Skin of body (tissue), 2 donors: ENCODE data around the gene MAVS. TPM values are rescaled to one million over a fixed set of nuclear protein-coding genes. Genes with fewer than 3 reads are reported as not detected.
"Not testable (repeated sequence)": the region's sequence is repeated elsewhere in the genome, so short reads cannot be mapped to it uniquely, and the experiment has no call there.

Experiments
- DNase-seq: peaks from one replicate; lab custom pipeline; 2025; lab: John Stamatoyannopoulos, UW
- total RNA-seq: library from RNA; depleted of rRNA; stranded (reverse); fragments of >200 nt; gene quantifications from one replicate; pipeline ENCODE4 v1.2.3, GENCODE V29; 2014

MAVS gene
- total RNA-seq, 1 donor from 2014 or later: 13.5 TPM

GRCh38 chr20:3847429-3847940 is 851 bp downstream of the MAVS start:
- DNase-seq: no peak

GRCh38 chr20:3848565-3848964 is 1.9 kb downstream of the MAVS start:
- DNase-seq: no peak

- DNase-seq: no peak
Observed at GRCh38 chr20:3854462-3854871, 7.8 kb downstream of the MAVS start.

- no peak for DNase-seq
Observed at GRCh38 chr20:3857405-3857804, 10.8 kb downstream of the MAVS start.

- DNase-seq: no peak
Observed at GRCh38 chr20:3858689-3859088, 12.1 kb downstream of the MAVS start.

- no peak for DNase-seq
Observed at GRCh38 chr20:3861191-3861590, 14.6 kb downstream of the MAVS start.

GRCh38 chr20:3862333-3862732 is 15.7 kb downstream of the MAVS start:
- no peak for DNase-seq

- no peak for DNase-seq
Observed at GRCh38 chr20:3863317-3863716, 16.7 kb downstream of the MAVS start.

GRCh38 chr20:3864518-3864917 is 17.9 kb downstream of the MAVS start:
- DNase-seq: no peak

- no peak for DNase-seq
Observed at GRCh38 chr20:3865152-3865886, 18.7 kb downstream of the MAVS start.

GRCh38 chr20:3865887-3866407 is 19.3 kb downstream of the MAVS start:
- DNase-seq: no peak

GRCh38 chr20:3866464-3866863 is 19.8 kb downstream of the MAVS start:
- DNase-seq: no peak

GRCh38 chr20:3867802-3868201 is 21.2 kb downstream of the MAVS start:
- DNase-seq: no peak

GRCh38 chr20:3869839-3870634 is 23.4 kb downstream of the MAVS start:
- no peak for DNase-seq

GRCh38 chr20:3871550-3872265 is 25.1 kb downstream of the MAVS start:
- no peak for DNase-seq

- DNase-seq: no peak
Observed at GRCh38 chr20:3873507-3873906, 26.9 kb downstream of the MAVS start.

GRCh38 chr20:3874194-3874844 is 27.7 kb downstream of the MAVS start:
- DNase-seq: no peak

- DNase-seq: no peak
Observed at GRCh38 chr20:3875378-3875974, 28.8 kb downstream of the MAVS start.

- DNase-seq: no peak
Observed at GRCh38 chr20:3876000-3876399, 29.4 kb downstream of the MAVS start.

GRCh38 chr20:3876676-3877075 is 30.0 kb downstream of the MAVS start:
- no peak for DNase-seq

- DNase-seq: not testable (repeated sequence)
Observed at GRCh38 chr20:3878921-3879274, 32.3 kb downstream of the MAVS start.
